ENCODE results near the gene ST6GALNAC3. TPM values are rescaled to one million over a fixed set of nuclear protein-coding genes. Genes with fewer than 3 reads are reported as not detected.

The ST6GALNAC3 gene
- total RNA-seq, 1 donor from 2014 or later: 23.6 TPM

DNA sequence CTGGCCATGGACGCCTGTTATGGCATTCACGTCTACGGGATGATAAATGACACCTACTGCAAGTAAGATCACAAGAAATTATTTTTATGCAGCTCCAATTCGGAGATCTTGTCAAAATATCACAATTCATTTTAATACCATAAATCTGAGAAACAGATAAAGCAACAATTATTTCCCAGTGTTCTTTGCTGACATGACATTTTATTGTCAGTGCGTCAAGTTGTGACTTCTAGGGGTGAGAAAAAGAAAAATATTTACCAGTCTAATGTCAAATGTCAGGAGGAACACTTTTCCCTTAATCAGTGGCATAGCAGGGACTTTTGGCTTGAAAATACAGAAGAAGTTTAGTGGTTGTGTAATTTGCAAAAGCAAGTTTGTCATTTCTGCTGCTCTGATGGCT is 553.0 kb downstream of the ST6GALNAC3 start:
- Histone ChIP-seq H3K79me2 (ENCODE audit: low read depth) (no peaks in the 10 kb centered on the region), H3K9me3 (ENCODE audit: low read depth) (no peaks in the 10 kb centered on the region), H3K27ac (no peak overlapping the region), H3K4me2 (no peak overlapping the region), H4K20me1 (ENCODE audit: low read depth) (no peaks in the 10 kb centered on the region), H2AFZ (replicated peaks) (no peak overlapping the region), H3K4me1 (peaks cover 26% of the 10 kb centered on the region), H3F3A (ENCODE audit: low read depth) (peaks cover 6% of the 10 kb centered on the region), H3K4me3 (no peak overlapping the region), H3K36me3 (no peaks in the 10 kb centered on the region), H3K9ac (no peak overlapping the region), H3K27me3 (no peaks in the 10 kb centered on the region)
- no peak for DNase-seq (ENCODE audit: low spot score)
- H3K9me3 Mint-ChIP-seq: no peaks in the 10 kb centered on the region
- TF ChIP-seq CTCF (IDR thresholded peaks at IDR 0.05) (no peak), EZH2phosphoT487 (IDR thresholded peaks at IDR 0.05) (no peak), EZH2 (IDR thresholded peaks at IDR 0.05) (no peak)
- peaks cover 28% of the 10 kb centered on the region for H3K4me1 Mint-ChIP-seq
- no peak overlapping the region for H3K4me3 Mint-ChIP-seq
- no peaks in the 10 kb centered on the region for H3K27me3 Mint-ChIP-seq (ENCODE audit: insufficient read depth, low read depth)
- no peak overlapping the region for H3K27ac Mint-ChIP-seq
- peaks cover 10% of the 10 kb centered on the region for H3K36me3 Mint-ChIP-seq

GRCh38 chr1:76627901-76628300 is 553.4 kb downstream of the ST6GALNAC3 start:
- Mint-ChIP-seq H3K9me3 (no peaks in the 10 kb centered on the region), H3K4me3 (no peak overlapping the region), H3K4me1 (peaks cover 25% of the 10 kb centered on the region), H3K36me3 (peaks cover 10% of the 10 kb centered on the region), H3K27me3 (ENCODE audit: insufficient read depth, low read depth) (no peaks in the 10 kb centered on the region), H3K27ac (no peak overlapping the region)
- Histone ChIP-seq H3K27ac (no peak overlapping the region), H3K9ac (no peak overlapping the region), H3F3A (ENCODE audit: low read depth) (peaks cover 6% of the 10 kb centered on the region), H4K20me1 (ENCODE audit: low read depth) (no peaks in the 10 kb centered on the region), H3K27me3 (no peaks in the 10 kb centered on the region), H3K79me2 (ENCODE audit: low read depth) (no peaks in the 10 kb centered on the region), H3K9me3 (ENCODE audit: low read depth) (no peaks in the 10 kb centered on the region), H3K4me3 (no peak overlapping the region), H3K4me2 (no peak overlapping the region), H3K4me1 (peaks cover 23% of the 10 kb centered on the region), H2AFZ (replicated peaks) (no peak overlapping the region), H3K36me3 (no peaks in the 10 kb centered on the region)
- TF ChIP-seq EZH2 (IDR thresholded peaks at IDR 0.05): no peak
- no peak for TF ChIP-seq EZH2phosphoT487 (IDR thresholded peaks at IDR 0.05)
- no peak for TF ChIP-seq CTCF (IDR thresholded peaks at IDR 0.05)
- no peak for DNase-seq (ENCODE audit: low spot score)

- H3K4me3 Mint-ChIP-seq: no peak overlapping the region
- H3K79me2 ChIP-seq (ENCODE audit: low read depth): no peaks in the 10 kb centered on the region
- no peaks in the 10 kb centered on the region for H3F3A ChIP-seq (ENCODE audit: low read depth)
- no peaks in the 10 kb centered on the region for H3K9me3 ChIP-seq (ENCODE audit: low read depth)
- H3K4me1 ChIP-seq: no peaks in the 10 kb centered on the region
- H4K20me1 ChIP-seq (ENCODE audit: low read depth): no peaks in the 10 kb centered on the region
- no peak overlapping the region for H3K9ac ChIP-seq
- no peaks in the 10 kb centered on the region for H3K9me3 Mint-ChIP-seq
- no peak for TF ChIP-seq EZH2 (IDR thresholded peaks at IDR 0.05)
- H3K27me3 ChIP-seq: no peaks in the 10 kb centered on the region
- no peak overlapping the region for H3K4me2 ChIP-seq
- H2AFZ ChIP-seq (replicated peaks): no peak overlapping the region
- peaks cover 16% of the 10 kb centered on the region for H3K36me3 Mint-ChIP-seq
- H3K36me3 ChIP-seq: no peaks in the 10 kb centered on the region
- no peak overlapping the region for H3K4me3 ChIP-seq
- no peaks in the 10 kb centered on the region for H3K4me1 Mint-ChIP-seq
- DNase-seq (ENCODE audit: low spot score): no peak
- no peak overlapping the region for H3K27ac Mint-ChIP-seq
- H3K27me3 Mint-ChIP-seq (ENCODE audit: insufficient read depth, low read depth): no peaks in the 10 kb centered on the region
- H3K27ac ChIP-seq: no peak overlapping the region
Measured at GRCh38 chr1:76632136-76632535, 557.6 kb downstream of the ST6GALNAC3 start.

DNA sequence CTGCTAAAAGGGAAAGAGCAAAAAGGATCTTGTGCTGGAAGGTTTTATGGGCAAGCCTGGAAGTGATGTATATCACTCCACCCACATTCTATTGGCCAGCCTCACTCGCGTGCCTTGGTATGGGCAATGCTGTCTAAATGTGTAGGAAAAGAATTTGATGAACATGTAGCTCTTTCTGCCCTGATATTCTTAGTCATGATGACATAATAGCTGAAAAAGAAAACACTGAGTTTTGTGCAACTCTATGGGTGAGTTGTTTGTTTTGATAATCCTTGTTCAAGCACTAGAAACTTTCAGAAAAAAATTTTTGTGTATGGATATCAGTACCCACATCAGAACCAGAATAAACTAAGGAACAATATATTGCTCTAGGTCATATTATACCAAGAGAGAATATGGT is 561.2 kb downstream of the ST6GALNAC3 start:
- peaks cover 6% of the 10 kb centered on the region for H3K36me3 Mint-ChIP-seq
- Histone ChIP-seq H3K4me1 (no peaks in the 10 kb centered on the region), H4K20me1 (ENCODE audit: low read depth) (no peaks in the 10 kb centered on the region), H3K9ac (no peak overlapping the region), H3F3A (ENCODE audit: low read depth) (no peaks in the 10 kb centered on the region), H3K4me2 (no peak overlapping the region), H3K79me2 (ENCODE audit: low read depth) (no peaks in the 10 kb centered on the region), H3K27ac (no peak overlapping the region), H3K27me3 (no peaks in the 10 kb centered on the region), H2AFZ (replicated peaks) (no peak overlapping the region), H3K9me3 (ENCODE audit: low read depth) (no peaks in the 10 kb centered on the region), H3K36me3 (no peaks in the 10 kb centered on the region), H3K4me3 (no peak overlapping the region)
- no peak for TF ChIP-seq EZH2 (IDR thresholded peaks at IDR 0.05)
- no peak for TF ChIP-seq CTCF (IDR thresholded peaks at IDR 0.05)
- no peak for TF ChIP-seq EZH2phosphoT487 (IDR thresholded peaks at IDR 0.05)
- no peak overlapping the region for H3K4me3 Mint-ChIP-seq
- no peaks in the 10 kb centered on the region for H3K27me3 Mint-ChIP-seq (ENCODE audit: insufficient read depth, low read depth)
- no peaks in the 10 kb centered on the region for H3K4me1 Mint-ChIP-seq
- H3K9me3 Mint-ChIP-seq: no peaks in the 10 kb centered on the region
- DNase-seq (ENCODE audit: low spot score): no peak
- no peak overlapping the region for H3K27ac Mint-ChIP-seq
